ACC112 (cell line): ENCODE data around the gene DIPK1C.
A peak's percentile ranks its signal among the peaks of the same experiment; 100 is the strongest.
"Not testable (repeated sequence)": the region's sequence is repeated elsewhere in the genome, so short reads cannot be mapped to it uniquely, and the experiment has no call there.

Experiments
- H2AFZ ChIP-seq: fragments of 200-600 bp; sonication (generic); one replicate; pipeline ENCODE4 v1.6.0; 2017; ENCODE audit warnings: antibody characterized with exemption, low read length; ENCODE audit not compliant: unreplicated experiment
- H3K27ac ChIP-seq: fragments of 200-600 bp; sonication (generic); 2 replicates; pipeline ENCODE4 v1.5.1; 2014; ENCODE audit warnings: low read depth, mild to moderate bottlenecking, antibody characterized with exemption, low read length, moderate library complexity
- H3K27me3 ChIP-seq: fragments of 200-600 bp; sonication (generic); 2 replicates; pipeline ENCODE4 v1.6.1; 2014; ENCODE audit warnings: mild to moderate bottlenecking, antibody characterized with exemption, low read length, moderate library complexity, mixed read lengths; ENCODE audit not compliant: insufficient read depth
- H3K36me3 ChIP-seq: fragments of 200-600 bp; sonication (generic); 2 replicates; pipeline ENCODE4 v1.6.1; 2016; ENCODE audit warnings: mild to moderate bottlenecking, antibody characterized with exemption, low read length, moderate library complexity, mixed read lengths; ENCODE audit not compliant: insufficient read depth
- H3K4me1 ChIP-seq: fragments of 200-600 bp; sonication (generic); one replicate; pipeline ENCODE4 v1.6.1; 2016; ENCODE audit warnings: low read length, mixed read lengths; ENCODE audit not compliant: insufficient read depth, unreplicated experiment, control insufficient read depth
- H3K4me3 ChIP-seq: fragments of 200-600 bp; sonication (generic); 2 replicates; pipeline ENCODE4 v1.5.1; 2014; ENCODE audit warnings: mild to moderate bottlenecking, low read depth, low read length
- H3K79me2 ChIP-seq: fragments of 200-600 bp; sonication (generic); one replicate; pipeline ENCODE4 v1.6.0; 2016; ENCODE audit warnings: low read length; ENCODE audit not compliant: control insufficient read depth, unreplicated experiment, insufficient read depth

Gene DIPK1C

GRCh38 chr18:74457043-74457724, at the start of gene DIPK1C:
Gene DIPK1C, minus strand, starts transcription at chr18:74457308. Its CDS starts 49 bp downstream, at chr18:74457259.
- Histone ChIP-seq H3K4me3 (no peak within 1 kb of the TSS), H3K27me3 (peaks cover 92% of the 10 kb centered on the region)

DNA sequence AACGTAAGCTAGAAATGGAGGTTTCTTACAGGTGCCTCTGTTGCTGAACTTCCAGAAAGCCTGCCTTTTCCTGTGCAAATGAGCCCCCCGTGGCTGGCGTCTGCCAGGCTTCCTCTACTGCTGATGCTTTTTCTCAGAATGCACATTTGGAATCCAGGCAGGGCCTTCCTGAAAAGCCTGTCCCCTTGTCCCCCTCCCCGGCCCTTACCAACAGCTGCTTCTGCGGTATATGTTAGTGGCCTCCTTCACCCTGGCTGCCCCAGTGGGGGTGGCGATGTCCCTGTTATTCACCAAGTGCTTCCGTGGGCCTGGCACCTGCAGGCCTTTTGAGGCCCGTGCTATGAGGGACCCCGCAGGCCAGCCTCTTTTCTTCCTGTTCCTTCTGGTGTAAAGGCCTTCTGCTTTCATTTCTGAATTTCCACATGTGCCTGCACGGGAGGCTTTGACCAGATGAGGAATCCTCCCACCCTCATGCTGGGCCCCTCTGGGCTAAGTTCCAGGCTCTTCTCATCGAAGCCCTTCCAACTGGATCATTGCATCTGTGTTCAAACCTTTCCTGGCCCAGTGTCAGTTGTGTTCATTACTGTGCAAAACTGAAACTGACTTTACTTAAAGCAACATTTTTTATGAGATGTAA, 49.5 kb upstream of the DIPK1C start:
- peaks cover 5% of the 10 kb centered on the region; the same call in 1 of the 2 replicates for H3K36me3 ChIP-seq
- no peak overlapping the region for H3K4me3 ChIP-seq
- no peak overlapping the region for H3K27ac ChIP-seq
- H3K79me2 ChIP-seq: no peaks in the 10 kb centered on the region
- no peak overlapping the region for H2AFZ ChIP-seq
- no peaks in the 10 kb centered on the region for H3K4me1 ChIP-seq
- H3K27me3 ChIP-seq: no peaks in the 10 kb centered on the region

More at GRCh38 chr18:74457043-74457724, at the start of gene DIPK1C:
- H3K27ac ChIP-seq: no peak within 1 kb of the TSS
- no peaks in the 10 kb centered on the region for H3K36me3 ChIP-seq
- no peak within 1 kb of the TSS for H2AFZ ChIP-seq
- H3K79me2 ChIP-seq: no peaks in the 10 kb centered on the region
- no peaks in the 10 kb centered on the region for H3K4me1 ChIP-seq

DNA sequence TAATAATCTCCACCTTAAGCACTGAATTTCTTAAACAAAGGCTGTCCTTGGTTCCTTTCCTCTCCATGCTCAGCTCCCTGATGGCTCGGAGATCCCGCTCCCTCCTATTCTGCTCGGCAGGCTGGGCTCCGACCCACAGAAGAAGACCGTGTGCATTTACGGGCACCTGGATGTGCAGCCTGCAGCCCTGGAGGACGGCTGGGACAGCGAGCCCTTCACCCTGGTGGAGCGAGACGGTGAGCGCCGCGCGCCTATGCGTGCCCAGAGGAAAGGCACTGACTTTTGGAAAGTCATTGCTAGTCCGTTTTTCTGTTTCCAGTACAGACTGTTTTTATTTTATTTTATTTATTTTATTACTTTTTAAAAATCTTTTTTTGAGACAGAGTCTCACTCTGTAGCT, 48.7 kb upstream of the DIPK1C start:
- Histone ChIP-seq H3K79me2 (no peaks in the 10 kb centered on the region), H3K4me1 (no peaks in the 10 kb centered on the region), H3K4me3 (no peak overlapping the region), H2AFZ (no peak overlapping the region), H3K36me3 (peaks cover 5% of the 10 kb centered on the region; the same call in 1 of the 2 replicates), H3K27ac (no peak overlapping the region), H3K27me3 (no peaks in the 10 kb centered on the region)

- H3K79me2 ChIP-seq: no peaks in the 10 kb centered on the region
- H3K27me3 ChIP-seq: no peaks in the 10 kb centered on the region
- no peak overlapping the region for H3K27ac ChIP-seq
- H3K36me3 ChIP-seq: peaks cover 5% of the 10 kb centered on the region; the same call in 1 of the 2 replicates
- peaks cover 13% of the 10 kb centered on the region for H3K4me1 ChIP-seq
- no peak overlapping the region for H2AFZ ChIP-seq
- no peak overlapping the region for H3K4me3 ChIP-seq
Observed at GRCh38 chr18:74503137-74503536, 46.0 kb upstream of the DIPK1C start.

GRCh38 chr18:74501386-74501785, 44.3 kb upstream of the DIPK1C start:
- H3K27me3 ChIP-seq: no peaks in the 10 kb centered on the region
- H3K4me1 ChIP-seq: peaks cover 17% of the 10 kb centered on the region
- H3K4me3 ChIP-seq: no peak overlapping the region
- peaks cover 12% of the 10 kb centered on the region for H3K79me2 ChIP-seq
- no peak overlapping the region for H2AFZ ChIP-seq
- H3K36me3 ChIP-seq: peaks cover 5% of the 10 kb centered on the region; the same call in 1 of the 2 replicates
- no peak overlapping the region for H3K27ac ChIP-seq

DNA sequence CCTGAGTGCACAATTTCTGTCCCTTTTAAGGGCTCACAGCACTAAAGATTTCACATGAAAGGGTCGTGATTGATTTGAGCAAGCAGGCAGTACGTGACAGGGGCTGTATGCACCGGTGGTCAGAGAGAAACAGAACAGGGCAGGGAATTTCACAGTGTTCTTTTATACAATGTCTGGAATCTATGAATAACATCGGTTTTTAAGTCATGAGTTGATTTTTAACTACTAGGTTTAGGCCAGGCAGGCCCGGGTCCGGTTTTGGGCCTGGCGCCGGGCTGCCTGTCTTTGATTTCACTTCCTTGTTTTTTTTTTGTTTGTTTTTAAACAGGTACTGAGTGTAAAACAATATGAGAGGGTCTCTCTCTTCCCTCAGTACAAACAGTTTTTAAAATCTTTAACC, 43.7 kb upstream of the DIPK1C start:
- Histone ChIP-seq H3K79me2 (peaks cover 12% of the 10 kb centered on the region), H3K4me1 (peaks cover 17% of the 10 kb centered on the region)
- H2AFZ ChIP-seq, H3K27me3 ChIP-seq, H3K27ac ChIP-seq, H3K4me3 ChIP-seq, H3K36me3 ChIP-seq: not testable (repeated sequence)

DNA sequence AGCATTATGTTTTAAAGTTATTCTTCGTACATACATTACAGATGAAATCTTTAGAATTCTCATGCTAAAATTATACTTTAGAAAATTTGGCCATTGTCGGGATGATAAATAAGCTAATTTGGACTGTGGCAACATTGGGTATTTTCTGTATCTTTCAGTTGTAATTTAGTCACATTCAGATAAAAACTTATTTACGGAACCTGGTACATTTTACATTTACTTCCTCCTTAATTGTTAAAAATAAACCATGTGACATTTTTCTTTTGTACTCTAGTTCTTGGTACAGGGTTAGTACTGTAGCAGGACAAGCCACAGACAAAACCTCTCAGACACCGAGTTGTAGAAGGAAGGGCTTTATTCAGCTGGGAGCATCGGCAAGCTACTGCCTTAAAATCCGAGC, 43.3 kb upstream of the DIPK1C start:
- Histone ChIP-seq H3K36me3 (peaks cover 5% of the 10 kb centered on the region; the same call in 1 of the 2 replicates), H3K27me3 (no peaks in the 10 kb centered on the region), H3K79me2 (peaks cover 12% of the 10 kb centered on the region), H2AFZ (no peak overlapping the region), H3K4me1 (peaks cover 17% of the 10 kb centered on the region), H3K27ac (no peak overlapping the region), H3K4me3 (peak overlapping the region; percentile 67; the same call in 1 of the 2 replicates)

- Histone ChIP-seq H3K4me1 (peaks cover 17% of the 10 kb centered on the region), H2AFZ (peak overlapping the region; percentile 19), H3K27ac (peak overlapping the region; percentile 70), H3K36me3 (peaks cover 5% of the 10 kb centered on the region; the same call in 1 of the 2 replicates), H3K79me2 (peaks cover 12% of the 10 kb centered on the region), H3K27me3 (no peaks in the 10 kb centered on the region), H3K4me3 (peak overlapping the region; percentile 67)
Observed at GRCh38 chr18:74499633-74500032, 42.5 kb upstream of the DIPK1C start.

DNA sequence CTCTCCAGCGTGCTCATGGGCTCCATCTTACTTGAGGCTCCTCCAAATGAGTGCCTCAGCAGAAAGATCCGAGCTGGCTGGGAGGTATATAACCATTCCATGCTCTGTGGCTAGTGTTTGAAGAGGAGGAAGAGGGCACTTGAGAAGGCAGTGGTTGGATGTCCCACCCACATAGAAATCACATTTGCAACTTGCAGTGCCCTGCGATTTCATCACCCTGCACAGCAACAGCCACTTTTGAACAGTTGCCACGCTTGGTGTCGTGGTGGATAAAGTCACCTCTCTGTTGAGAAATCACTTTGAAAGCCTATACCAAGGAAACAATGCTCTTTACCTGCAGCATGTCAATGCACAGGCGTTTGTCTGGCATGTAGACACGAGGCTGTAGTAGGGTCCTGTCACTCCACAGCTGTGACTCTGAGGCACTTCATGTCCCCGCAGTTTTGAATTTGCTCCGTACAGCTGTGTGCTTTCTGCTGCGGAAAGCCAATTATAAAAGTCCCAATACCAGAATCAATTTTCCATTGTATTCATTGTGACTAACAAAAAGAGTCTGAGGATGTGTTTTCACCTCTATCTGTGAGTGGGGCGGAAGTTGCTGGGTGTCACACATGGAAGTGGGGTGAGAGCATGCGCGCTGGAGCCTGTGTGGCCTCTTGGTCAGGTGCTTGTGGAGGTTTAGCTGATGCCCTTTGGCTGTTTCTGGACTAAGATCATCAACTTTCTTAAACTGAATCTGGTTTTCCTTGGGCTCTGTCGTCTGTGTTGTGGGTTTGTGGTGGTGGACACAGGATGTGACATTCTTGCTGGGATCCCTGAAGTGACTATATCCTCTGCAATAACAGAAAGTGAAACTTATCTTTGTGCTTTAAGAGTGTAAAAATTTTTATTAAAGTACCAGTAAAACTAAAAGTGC, 41.9 kb upstream of the DIPK1C start:
- peaks cover 5% of the 10 kb centered on the region; the same call in 1 of the 2 replicates for H3K36me3 ChIP-seq
- peaks cover 17% of the 10 kb centered on the region for H3K4me1 ChIP-seq
- peak overlapping the region; percentile 70 for H3K27ac ChIP-seq
- H3K79me2 ChIP-seq: peaks cover 12% of the 10 kb centered on the region
- peak overlapping the region; percentile 19 for H2AFZ ChIP-seq
- peaks cover 5% of the 10 kb centered on the region for H3K27me3 ChIP-seq
- peak overlapping the region; percentile 67 for H3K4me3 ChIP-seq

DNA sequence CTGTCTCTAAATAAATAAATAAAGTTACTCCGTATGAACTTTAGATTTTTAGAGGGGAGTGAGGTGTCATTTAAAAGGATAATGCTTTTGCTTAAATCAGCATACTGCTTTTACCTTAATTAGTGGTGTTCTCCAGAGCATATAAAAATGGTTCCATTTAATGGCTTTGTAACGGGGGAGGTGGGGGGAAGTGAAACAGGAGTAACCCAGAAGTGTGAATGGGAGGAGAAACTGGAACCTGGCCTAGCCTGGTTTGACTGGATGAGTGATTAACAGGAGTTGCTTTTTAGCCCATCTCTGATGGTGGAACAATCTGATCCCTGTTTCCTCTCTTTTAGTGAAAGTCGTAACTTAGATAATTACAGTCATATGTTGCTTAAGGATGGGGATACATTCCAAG, 40.7 kb upstream of the DIPK1C start:
- Histone ChIP-seq H3K27ac (no peak overlapping the region), H3K27me3 (peaks cover 12% of the 10 kb centered on the region), H3K4me3 (no peak overlapping the region; the same call in 1 of the 2 replicates), H3K36me3 (no peaks in the 10 kb centered on the region), H2AFZ (no peak overlapping the region), H3K79me2 (peaks cover 12% of the 10 kb centered on the region), H3K4me1 (peaks cover 17% of the 10 kb centered on the region)
